ENCODE data around the gene CRAT.

The CRAT gene

DNA sequence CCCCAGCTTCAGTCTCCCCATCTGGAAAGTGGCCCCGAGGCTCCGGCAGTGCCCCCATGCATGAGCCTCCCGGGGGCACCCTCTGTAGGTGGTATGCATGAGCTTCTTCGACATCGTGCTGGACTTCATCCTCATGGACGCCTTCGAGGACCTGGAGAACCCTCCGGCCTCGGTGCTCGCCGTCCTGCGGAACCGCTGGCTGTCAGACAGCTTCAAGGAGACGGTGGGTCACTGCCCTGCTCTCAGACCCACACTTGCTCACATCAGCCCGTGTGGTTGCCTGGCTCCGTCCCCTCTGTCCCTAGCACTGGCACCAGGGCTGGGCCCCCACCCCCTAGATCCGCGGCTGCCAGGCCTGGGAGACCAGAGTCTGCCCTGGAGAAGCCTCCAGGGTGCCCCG lies 42.5 kb downstream of the CRAT start:
- DNase-seq (ENCODE audit: low read depth in 4 of 4, low spot score in 1 of 4): no peak

DNA sequence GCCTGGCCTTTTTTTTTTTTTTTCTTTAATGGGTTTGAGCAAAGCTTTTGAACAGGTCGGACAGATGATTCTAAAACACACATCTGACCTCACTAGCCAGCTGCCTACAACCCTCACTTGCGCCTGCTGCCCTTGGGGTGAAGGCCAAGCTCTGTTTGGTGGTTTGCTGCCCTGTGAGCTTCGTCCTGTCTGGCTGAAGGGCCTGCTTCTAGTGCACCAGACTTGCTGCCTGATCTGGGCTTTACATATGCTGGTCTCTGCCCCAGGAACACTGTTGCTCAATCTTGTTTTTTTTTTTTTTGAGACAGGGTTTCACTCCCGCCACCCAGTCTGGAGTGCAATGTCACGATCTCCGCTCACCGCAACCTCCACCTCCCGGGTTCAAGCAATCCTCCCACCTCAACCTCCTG lies 46.1 kb downstream of the CRAT start:
- no peak for DNase-seq (ENCODE audit: low read depth in 4 of 4, low spot score in 1 of 4)

DNA sequence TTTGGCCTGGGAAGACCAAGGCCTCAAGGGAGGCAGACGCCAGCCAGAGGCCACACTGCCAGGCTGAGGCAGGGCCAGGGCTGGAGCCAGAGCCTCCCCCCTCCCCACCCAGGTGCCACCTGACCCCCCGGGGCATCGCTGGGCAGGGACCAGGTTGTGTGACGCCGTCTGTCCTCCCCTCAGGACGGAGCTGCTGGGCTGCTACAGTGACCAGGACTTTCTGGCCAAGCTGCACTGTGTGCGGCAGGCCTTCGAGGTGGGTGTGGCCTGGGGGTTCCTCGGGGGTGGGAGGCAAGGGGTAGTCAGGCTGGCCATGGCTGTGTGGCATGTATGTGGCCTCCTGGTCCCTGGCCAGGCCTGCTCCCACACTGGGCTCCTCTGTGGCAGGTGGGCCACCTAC lies 47.5 kb downstream of the CRAT start:
- no peak for DNase-seq (ENCODE audit: low read depth in 4 of 4, low spot score in 1 of 4)

DNA sequence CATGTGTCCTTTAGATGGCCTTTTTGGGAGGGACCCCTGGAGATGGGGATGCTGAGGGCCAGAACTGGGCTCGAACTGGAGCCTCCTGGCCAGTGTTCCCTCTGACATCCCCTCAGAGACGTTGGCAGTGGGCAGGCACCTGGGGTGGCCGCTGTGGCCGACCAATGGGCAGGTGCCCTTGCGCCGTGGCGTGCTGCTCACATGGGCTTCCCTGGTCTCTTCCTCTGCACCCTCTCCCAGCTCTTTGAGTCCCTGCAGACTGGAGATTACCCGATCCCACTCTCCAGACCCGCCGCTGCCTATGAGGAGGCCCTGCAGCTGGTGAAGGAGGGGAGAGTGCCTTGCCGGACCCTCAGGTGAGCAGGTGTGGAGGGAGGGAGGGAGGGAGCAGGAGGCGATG lies 49.6 kb downstream of the CRAT start:
- DNase-seq (ENCODE audit: low read depth in 4 of 4, low spot score in 1 of 4): no peak

DNA sequence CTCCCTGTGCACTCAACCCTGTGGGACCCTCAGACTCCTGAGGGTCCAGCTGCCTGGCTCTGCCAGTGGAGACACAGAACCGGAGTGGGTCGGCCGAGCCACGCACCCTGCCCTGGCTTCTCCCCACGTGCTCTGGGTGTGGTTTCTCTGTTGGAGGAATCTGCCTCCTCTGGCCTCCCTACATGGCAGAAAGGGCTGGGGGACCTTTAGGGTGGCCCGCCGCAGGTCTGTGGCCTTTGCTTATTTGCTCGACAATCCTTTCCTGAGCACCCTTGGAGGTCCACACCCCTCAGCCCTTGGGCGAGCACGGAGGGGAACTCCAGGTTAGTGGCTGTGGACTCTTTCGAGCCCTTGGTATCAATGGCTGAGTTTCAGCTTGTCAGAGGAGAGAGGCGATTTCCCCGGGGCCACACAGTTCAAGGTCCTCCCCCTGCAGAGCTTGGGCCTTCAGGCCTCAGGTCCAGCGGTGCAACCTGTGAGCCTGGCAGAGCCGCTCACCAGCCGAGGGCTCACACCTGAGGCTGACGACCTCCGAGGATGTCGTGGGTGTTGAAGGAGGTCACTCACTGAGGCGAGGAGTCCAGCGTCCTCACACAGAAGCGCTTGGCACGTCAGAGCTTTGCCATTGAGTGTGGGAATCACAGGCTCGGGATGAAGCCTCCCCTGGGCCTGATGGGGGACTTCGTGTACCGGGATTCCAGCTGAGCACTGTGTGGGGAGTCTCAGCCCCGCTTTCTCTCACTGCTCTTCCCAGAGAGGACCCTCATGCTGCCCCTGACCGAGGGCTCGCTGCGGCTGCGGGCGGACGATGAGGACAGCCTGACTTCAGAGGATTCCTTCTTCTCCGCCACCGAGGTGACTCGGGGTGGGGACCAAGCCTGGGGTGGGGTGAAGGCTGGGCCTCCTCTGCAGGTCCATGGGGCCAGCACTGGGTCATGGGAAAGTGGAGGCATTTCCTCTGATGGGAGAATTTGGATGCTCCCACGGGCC lies 50.5 kb downstream of the CRAT start:
- no peak for DNase-seq (ENCODE audit: low read depth in 4 of 4, low spot score in 1 of 4)

DNA sequence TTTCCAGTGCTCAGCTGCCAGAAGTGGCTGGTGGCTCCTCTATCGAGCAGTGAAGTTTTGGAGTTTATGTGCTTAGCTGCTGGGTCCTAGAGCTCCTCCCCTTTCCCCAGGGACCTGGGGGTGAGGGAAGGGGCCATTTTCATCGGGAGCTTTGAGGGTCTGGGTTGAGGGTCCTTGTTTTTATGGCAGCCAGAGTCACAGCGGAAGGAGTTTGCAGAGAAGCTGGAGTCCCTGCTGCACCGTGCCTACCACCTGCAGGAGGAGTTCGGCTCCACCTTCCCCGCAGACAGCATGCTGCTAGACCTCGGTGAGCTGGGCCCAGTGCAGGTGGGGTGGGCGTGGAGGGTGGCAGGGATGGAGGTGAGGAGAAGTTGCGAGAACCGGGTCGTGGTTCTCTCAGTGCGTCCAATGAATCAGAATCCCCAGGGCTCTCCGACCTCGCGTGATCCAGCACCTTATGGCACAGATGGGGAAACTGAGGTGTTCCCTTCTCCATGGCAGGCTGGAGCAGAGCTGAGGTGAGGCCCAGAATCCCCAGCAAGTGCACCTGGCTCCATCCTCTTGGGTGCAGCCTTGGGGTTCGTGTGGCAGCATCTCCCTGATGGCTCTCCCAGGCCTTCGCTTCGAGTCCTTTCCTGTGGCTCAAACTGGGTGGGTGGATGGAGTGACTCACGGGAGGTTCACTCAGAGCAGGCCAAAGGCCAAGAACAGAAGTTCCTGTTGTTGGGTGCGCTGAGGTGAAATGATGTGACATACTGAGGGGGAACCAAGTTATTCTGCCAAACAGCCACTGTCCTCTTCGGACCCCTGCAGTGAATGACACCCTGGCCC lies 51.4 kb downstream of the CRAT start:
- no peak for DNase-seq (ENCODE audit: low read depth in 4 of 4, low spot score in 1 of 4)

- no peak for DNase-seq (ENCODE audit: low read depth in 4 of 4, low spot score in 1 of 4)
These were observed 56.3 kb downstream of the CRAT start for GRCh38 chr9:129054163-129054851.

DNA sequence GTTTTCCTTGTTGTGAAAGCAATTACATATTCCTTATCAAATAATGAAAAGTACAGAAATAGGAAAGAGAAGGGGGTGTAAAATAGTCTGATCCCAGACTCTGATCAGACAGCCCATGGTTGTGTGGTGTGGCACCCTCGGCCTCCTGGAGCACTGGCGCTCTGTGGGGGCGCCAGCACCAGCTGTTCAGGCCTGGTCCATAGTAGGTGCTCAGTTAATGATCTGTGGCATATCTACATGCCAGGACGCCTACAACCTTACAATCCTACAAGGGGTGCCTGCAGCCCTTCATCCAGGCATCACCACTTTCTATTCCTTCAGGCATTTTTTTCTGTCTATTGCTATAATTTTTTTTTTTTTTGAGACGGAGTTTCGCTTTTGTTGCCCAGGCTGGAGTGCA lies 57.6 kb downstream of the CRAT start:
- DNase-seq (ENCODE audit: low read depth in 4 of 4, low spot score in 1 of 4): no peak

GRCh38 chr9:129052592-129052991 lies 58.0 kb downstream of the CRAT start:
- DNase-seq (ENCODE audit: low read depth in 4 of 4, low spot score in 1 of 4): no peak

Data from stimulated activated CD4-positive, alpha-beta T cell treated with anti-CD3 and anti-CD28 coated beads, Interleukin-1b, Interleukin-23, amount 100 ng/mL, for 24 hours (primary cell).